ENCODE data around the gene CNIH3.

Gene CNIH3

DNA sequence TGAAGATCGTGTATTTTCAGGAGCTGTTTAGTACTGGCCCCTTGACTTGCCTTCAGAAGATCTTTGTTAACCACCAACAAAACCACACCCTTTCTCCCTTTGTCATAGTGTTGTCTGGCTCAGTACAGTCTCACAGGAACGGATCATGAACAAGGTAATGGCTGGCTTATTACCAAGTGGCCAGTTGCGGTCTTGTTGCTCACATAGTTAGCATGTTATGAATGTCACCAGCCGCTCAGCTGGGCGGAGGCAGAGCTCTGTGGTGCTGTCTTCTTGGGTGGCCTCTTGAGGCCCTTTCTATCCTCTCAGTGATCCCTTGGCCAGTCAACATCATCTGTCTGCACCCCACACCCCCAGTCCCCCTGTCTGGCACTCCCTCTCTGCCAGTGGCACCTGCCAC lies 21.4 kb downstream of the CNIH3 start:
- ATAC-seq (replicated peaks; ENCODE audit: extremely low read depth, poor library complexity, severe bottlenecking) (peak; percentile 19), DNase-seq (ENCODE audit: low spot score in 2 of 2) (no peak)
- Mint-ChIP-seq H3K27me3 (peaks cover 25% of the 10 kb centered on the region), H3K9me3 (no peaks in the 10 kb centered on the region), H3K4me1 (peaks cover 10% of the 10 kb centered on the region), H3K27ac (ENCODE audit: low read depth) (peak overlapping the region; percentile 30), H3K36me3 (ENCODE audit: insufficient read depth) (no peaks in the 10 kb centered on the region), H3K4me3 (peak overlapping the region; percentile 11)

DNA sequence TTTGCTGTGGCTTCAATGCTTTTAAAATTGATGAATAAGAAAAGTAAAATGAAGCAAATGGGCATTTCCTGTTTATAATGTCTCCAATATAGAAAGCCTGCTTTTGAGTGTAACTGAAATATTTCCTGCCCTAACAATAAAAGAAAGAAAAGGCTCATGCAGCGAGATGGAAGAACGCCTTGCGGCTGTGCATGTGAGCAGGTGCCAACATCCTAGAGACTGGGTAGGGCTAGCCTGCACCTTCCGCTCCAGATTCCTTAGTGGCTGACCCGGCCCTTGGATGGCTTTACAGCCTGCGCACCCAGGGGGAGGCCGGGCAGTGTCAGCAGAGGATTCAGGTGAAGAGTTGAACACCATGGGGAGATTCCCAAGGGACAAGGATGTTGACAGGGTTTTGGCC lies 21.8 kb downstream of the CNIH3 start:
- Mint-ChIP-seq H3K27ac (ENCODE audit: low read depth) (peak overlapping the region; percentile 30), H3K4me1 (peaks cover 10% of the 10 kb centered on the region), H3K9me3 (no peaks in the 10 kb centered on the region), H3K36me3 (ENCODE audit: insufficient read depth) (no peaks in the 10 kb centered on the region), H3K27me3 (peaks cover 22% of the 10 kb centered on the region), H3K4me3 (peak overlapping the region; percentile 11)
- ATAC-seq (replicated peaks; ENCODE audit: extremely low read depth, poor library complexity, severe bottlenecking), result no peak
- DNase-seq (ENCODE audit: low spot score in 2 of 2), result no peak

DNA sequence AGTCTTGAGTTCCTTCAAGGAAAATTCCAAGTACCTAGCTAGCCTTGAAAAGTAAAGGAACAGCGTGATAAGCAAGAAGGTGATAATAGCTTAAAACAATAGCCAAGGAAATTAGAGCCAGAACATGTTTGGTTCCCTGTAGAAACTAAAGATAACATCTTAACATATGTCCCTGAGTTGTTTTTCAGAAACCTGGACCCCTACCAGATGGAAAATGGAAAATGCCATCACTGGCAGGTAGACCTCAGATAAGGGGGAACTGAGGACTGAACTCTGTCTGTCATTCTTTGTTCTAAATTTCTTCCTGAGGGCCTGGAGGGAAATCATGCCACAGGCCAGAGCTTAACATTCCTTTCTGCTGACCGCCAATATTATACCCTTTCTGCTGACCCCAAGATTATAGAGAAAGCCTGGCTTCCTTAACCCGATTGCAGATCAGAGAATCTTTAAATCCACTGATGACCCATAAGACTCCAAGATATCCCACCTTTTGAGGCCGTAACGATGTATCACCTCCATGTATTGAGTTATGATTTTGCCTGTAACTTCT lies 23.4 kb downstream of the CNIH3 start:
- Mint-ChIP-seq H3K4me3 (no peak overlapping the region), H3K36me3 (ENCODE audit: insufficient read depth) (no peaks in the 10 kb centered on the region), H3K9me3 (no peaks in the 10 kb centered on the region), H3K4me1 (peaks cover 10% of the 10 kb centered on the region), H3K27ac (ENCODE audit: low read depth) (no peak overlapping the region), H3K27me3 (peaks cover 22% of the 10 kb centered on the region)
- no peak for DNase-seq (ENCODE audit: low spot score in 2 of 2)
- ATAC-seq (replicated peaks; ENCODE audit: extremely low read depth, poor library complexity, severe bottlenecking), result no peak

GRCh38 chr1:224640018-224640417 lies 23.9 kb downstream of the CNIH3 start:
- Mint-ChIP-seq H3K9me3 (no peaks in the 10 kb centered on the region), H3K4me1 (peaks cover 10% of the 10 kb centered on the region), H3K27ac (ENCODE audit: low read depth) (no peak overlapping the region), H3K4me3 (no peak overlapping the region), H3K36me3 (ENCODE audit: insufficient read depth) (no peaks in the 10 kb centered on the region), H3K27me3 (peaks cover 22% of the 10 kb centered on the region)
- ATAC-seq (replicated peaks; ENCODE audit: extremely low read depth, poor library complexity, severe bottlenecking) (no peak), DNase-seq (ENCODE audit: low spot score in 2 of 2) (no peak)

- no peak overlapping the region for H3K4me3 Mint-ChIP-seq
- H3K9me3 Mint-ChIP-seq, result no peaks in the 10 kb centered on the region
- DNase-seq (ENCODE audit: low spot score in 2 of 2) (no peak), ATAC-seq (replicated peaks; ENCODE audit: extremely low read depth, poor library complexity, severe bottlenecking) (no peak)
- H3K27ac Mint-ChIP-seq (ENCODE audit: low read depth), result no peak overlapping the region
- peaks cover 10% of the 10 kb centered on the region for H3K4me1 Mint-ChIP-seq
- H3K36me3 Mint-ChIP-seq (ENCODE audit: insufficient read depth), result no peaks in the 10 kb centered on the region
- peaks cover 22% of the 10 kb centered on the region for H3K27me3 Mint-ChIP-seq
Measured at GRCh38 chr1:224640587-224640986, 24.5 kb downstream of the CNIH3 start.

- no peak overlapping the region for H3K4me3 Mint-ChIP-seq
- H3K9me3 Mint-ChIP-seq, result no peaks in the 10 kb centered on the region
- ATAC-seq (replicated peaks; ENCODE audit: extremely low read depth, poor library complexity, severe bottlenecking), result no peak
- DNase-seq (ENCODE audit: low spot score in 2 of 2), result no peak
- no peak overlapping the region for H3K27ac Mint-ChIP-seq (ENCODE audit: low read depth)
- peaks cover 10% of the 10 kb centered on the region for H3K4me1 Mint-ChIP-seq
- H3K36me3 Mint-ChIP-seq (ENCODE audit: insufficient read depth), result no peaks in the 10 kb centered on the region
- peaks cover 22% of the 10 kb centered on the region for H3K27me3 Mint-ChIP-seq
Measured at GRCh38 chr1:224641030-224641429, 24.9 kb downstream of the CNIH3 start.

- H3K9me3 Mint-ChIP-seq, result no peaks in the 10 kb centered on the region
Measured at GRCh38 chr1:224643653-224644052, 27.5 kb downstream of the CNIH3 start.

GRCh38 chr1:224644553-224645154 lies 28.5 kb downstream of the CNIH3 start:
- peaks cover 22% of the 10 kb centered on the region for H3K27me3 Mint-ChIP-seq
- ATAC-seq (replicated peaks; ENCODE audit: extremely low read depth, poor library complexity, severe bottlenecking) (peak; percentile 46), DNase-seq (ENCODE audit: low spot score in 2 of 2) (peak; percentile 33 to 41)
- no peaks in the 10 kb centered on the region for H3K9me3 Mint-ChIP-seq
- H3K27ac Mint-ChIP-seq (ENCODE audit: low read depth), result no peak overlapping the region
- no peaks in the 10 kb centered on the region for H3K4me1 Mint-ChIP-seq
- H3K36me3 Mint-ChIP-seq (ENCODE audit: insufficient read depth), result no peaks in the 10 kb centered on the region
- H3K4me3 Mint-ChIP-seq, result no peak overlapping the region

More at GRCh38 chr1:224643653-224644052, 27.5 kb downstream of the CNIH3 start:
- DNase-seq (ENCODE audit: low spot score in 2 of 2), result no peak
- Mint-ChIP-seq H3K36me3 (ENCODE audit: insufficient read depth) (no peaks in the 10 kb centered on the region), H3K4me3 (no peak overlapping the region), H3K27me3 (peaks cover 22% of the 10 kb centered on the region), H3K27ac (ENCODE audit: low read depth) (no peak overlapping the region), H3K4me1 (no peaks in the 10 kb centered on the region)
- no peak for ATAC-seq (replicated peaks; ENCODE audit: extremely low read depth, poor library complexity, severe bottlenecking)

GRCh38 chr1:224647449-224647848 lies 31.3 kb downstream of the CNIH3 start:
- Mint-ChIP-seq H3K9me3 (no peaks in the 10 kb centered on the region), H3K4me1 (no peaks in the 10 kb centered on the region), H3K27me3 (peaks cover 8% of the 10 kb centered on the region), H3K36me3 (ENCODE audit: insufficient read depth) (no peaks in the 10 kb centered on the region), H3K4me3 (no peak overlapping the region), H3K27ac (ENCODE audit: low read depth) (no peak overlapping the region)
- DNase-seq (ENCODE audit: low spot score in 2 of 2), result no peak
- no peak for ATAC-seq (replicated peaks; ENCODE audit: extremely low read depth, poor library complexity, severe bottlenecking)

GRCh38 chr1:224650290-224650689 lies 34.2 kb downstream of the CNIH3 start:
- no peak overlapping the region for H3K27ac Mint-ChIP-seq (ENCODE audit: low read depth)
- no peak for DNase-seq (ENCODE audit: low spot score in 2 of 2)

DNA sequence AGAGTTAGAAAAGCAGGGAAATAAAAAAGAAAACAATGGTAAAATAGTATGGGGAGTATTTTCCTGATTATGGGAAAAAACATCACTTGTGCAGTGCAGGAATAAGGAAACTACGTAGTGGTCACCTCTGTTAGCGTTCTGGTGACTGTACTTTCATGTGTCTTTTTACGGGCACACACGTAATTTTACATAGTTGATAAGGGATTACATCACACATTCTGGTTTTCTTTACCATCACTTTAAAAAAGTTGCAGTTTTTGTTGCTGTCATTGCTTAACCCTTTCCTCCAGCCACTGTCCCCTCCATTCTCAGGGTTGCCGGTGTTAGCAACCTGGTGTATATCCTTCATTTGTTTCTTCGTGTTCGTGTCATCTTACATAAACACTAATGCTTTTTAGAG lies 35.1 kb downstream of the CNIH3 start:
- no peaks in the 10 kb centered on the region for H3K4me1 Mint-ChIP-seq
- H3K4me3 Mint-ChIP-seq, result no peak overlapping the region
- H3K27ac Mint-ChIP-seq (ENCODE audit: low read depth), result no peak overlapping the region
- H3K9me3 Mint-ChIP-seq, result no peaks in the 10 kb centered on the region
- DNase-seq (ENCODE audit: low spot score in 2 of 2), result no peak
- peaks cover 29% of the 10 kb centered on the region for H3K27me3 Mint-ChIP-seq
- no peaks in the 10 kb centered on the region for H3K36me3 Mint-ChIP-seq (ENCODE audit: insufficient read depth)
- no peak for ATAC-seq (replicated peaks; ENCODE audit: extremely low read depth, poor library complexity, severe bottlenecking)

More at GRCh38 chr1:224650290-224650689, 34.2 kb downstream of the CNIH3 start:
- H3K36me3 Mint-ChIP-seq (ENCODE audit: insufficient read depth), result no peaks in the 10 kb centered on the region
- ATAC-seq (replicated peaks; ENCODE audit: extremely low read depth, poor library complexity, severe bottlenecking), result no peak
- peaks cover 20% of the 10 kb centered on the region for H3K27me3 Mint-ChIP-seq
- no peaks in the 10 kb centered on the region for H3K4me1 Mint-ChIP-seq
- H3K9me3 Mint-ChIP-seq, result no peaks in the 10 kb centered on the region
- H3K4me3 Mint-ChIP-seq, result no peak overlapping the region

GRCh38 chr1:224656392-224656791 lies 40.3 kb downstream of the CNIH3 start:
- no peak for DNase-seq (ENCODE audit: low spot score in 2 of 2)
- no peaks in the 10 kb centered on the region for H3K9me3 Mint-ChIP-seq
- H3K27me3 Mint-ChIP-seq, result peaks cover 50% of the 10 kb centered on the region
- ATAC-seq (replicated peaks; ENCODE audit: extremely low read depth, poor library complexity, severe bottlenecking), result no peak
- no peaks in the 10 kb centered on the region for H3K36me3 Mint-ChIP-seq (ENCODE audit: insufficient read depth)
- H3K27ac Mint-ChIP-seq (ENCODE audit: low read depth), result no peak overlapping the region
- H3K4me1 Mint-ChIP-seq, result no peaks in the 10 kb centered on the region
- H3K4me3 Mint-ChIP-seq, result no peak overlapping the region

GRCh38 chr1:224660074-224660473 lies 44.0 kb downstream of the CNIH3 start:
- no peak overlapping the region for H3K4me3 Mint-ChIP-seq
- peaks cover 39% of the 10 kb centered on the region for H3K27me3 Mint-ChIP-seq
- no peak for DNase-seq (ENCODE audit: low spot score in 2 of 2)
- ATAC-seq (replicated peaks; ENCODE audit: extremely low read depth, poor library complexity, severe bottlenecking), result no peak
- H3K27ac Mint-ChIP-seq (ENCODE audit: low read depth), result no peak overlapping the region
- peaks cover 1% of the 10 kb centered on the region for H3K36me3 Mint-ChIP-seq (ENCODE audit: insufficient read depth)
- no peaks in the 10 kb centered on the region for H3K9me3 Mint-ChIP-seq
- H3K4me1 Mint-ChIP-seq, result no peaks in the 10 kb centered on the region
